Mucosa of descending colon (tissue), 3 donors: ENCODE results near the gene FAM110D. TPM values are rescaled to one million over a fixed set of nuclear protein-coding genes. Genes with fewer than 3 reads are reported as not detected.
A peak's percentile ranks its signal among the peaks of the same experiment; 100 is the strongest.

Experiments
- ATAC-seq: fragments of 200-7000 bp; cut with Tn5 transposase; one replicate; pipeline ENCODE4 v1.9.1; 2020; ENCODE audit warnings: mild to moderate bottlenecking, moderate library complexity
- DNase-seq, 3 donors: peaks; one replicate each; pipeline ENCODE4 v3.0.0-alpha.2; 2020
- H3K36me3 ChIP-seq: fragments of 200-600 bp; one replicate; pipeline ENCODE4 v1.8.0; 2021; ENCODE audit warnings: low read depth, mild to moderate bottlenecking
- H3K4me1 ChIP-seq: fragments of 200-600 bp; one replicate; pipeline ENCODE4 v1.8.0; 2021; ENCODE audit warnings: low read depth, mild to moderate bottlenecking
- H3K4me3 ChIP-seq: fragments of 200-600 bp; one replicate; pipeline ENCODE4 v1.8.0; 2021; ENCODE audit warnings: mild to moderate bottlenecking
- H3K9me3 ChIP-seq: fragments of 200-600 bp; one replicate; pipeline ENCODE4 v1.8.0; 2021; ENCODE audit warnings: mild to moderate bottlenecking
- CTCF ChIP-seq: fragments of 200-600 bp; IDR thresholded peaks from one replicate; pipeline ENCODE4 v1.8.0; 2022; ENCODE audit warnings: antibody characterized with exemption, mild to moderate bottlenecking
- intact Hi-C, 2 donors: fragments of 100-400 bp; cut with DNase I in 1 of 2; cut with micrococcal nuclease in 1 of 2; formaldehyde crosslinking; loops; one replicate each; pipeline versions ENCODE4 v1.11.0 to v1.11.1; 2022; cut with DNase I, micrococcal nuclease
- total RNA-seq, 3 donors: library from RNA; stranded (reverse); fragmentation: NEBNext Ultra II Directional in 2 of 3; extraction: Animal tissue kit (Norgen Biotek cat#: 25700) in 2 of 3; gene quantifications; one replicate each; pipeline versions ENCODE4 v1.2.1 to v1.2.4, GENCODE V29; 2021 to 2023
- donor health status: DM: no; HTN: no; CAD: no; lungs with moderate emphysema.
- donor health status: DM: no; HTN: no; CAD: no.
- donor health status: DM: no; HTN: yes; CAD: no.

The FAM110D gene
- total RNA-seq, 3 donors from 2014 or later = 0.78 to 1.5 (median 1.5) TPM

DNA sequence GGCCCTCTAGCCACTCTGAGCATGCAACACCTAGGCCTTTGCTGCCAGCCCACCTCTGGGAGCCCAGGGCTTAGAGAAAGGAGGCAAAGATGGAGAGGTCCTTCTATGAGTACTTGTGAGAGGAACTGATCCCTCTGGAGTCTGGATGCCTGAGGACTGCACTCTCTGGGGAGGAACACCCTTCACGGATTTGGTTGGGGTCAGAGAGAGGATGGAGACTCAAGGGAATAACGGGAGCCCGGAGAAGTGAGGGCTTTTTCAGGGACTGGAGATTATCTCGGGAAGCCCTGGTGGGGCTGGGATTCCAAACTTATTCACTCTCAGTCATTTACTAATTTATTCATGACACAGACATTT lies 10.3 kb downstream of the FAM110D start:
- no peak for TF ChIP-seq CTCF
- peaks cover 6% of the 10 kb centered on the region for H3K4me1 ChIP-seq
- H3K9me3 ChIP-seq = no peaks in the 10 kb centered on the region
- no peak for ATAC-seq
- DNase-seq = no peak
- H3K36me3 ChIP-seq = no peaks in the 10 kb centered on the region
- H3K4me3 ChIP-seq = no peak overlapping the region
- intact Hi-C loops = loop anchor here in 1 of 2 donors (2.0 kb wide), 1 partner anchor 66 kb away; the partner anchor contains the start of gene CEP85

DNA sequence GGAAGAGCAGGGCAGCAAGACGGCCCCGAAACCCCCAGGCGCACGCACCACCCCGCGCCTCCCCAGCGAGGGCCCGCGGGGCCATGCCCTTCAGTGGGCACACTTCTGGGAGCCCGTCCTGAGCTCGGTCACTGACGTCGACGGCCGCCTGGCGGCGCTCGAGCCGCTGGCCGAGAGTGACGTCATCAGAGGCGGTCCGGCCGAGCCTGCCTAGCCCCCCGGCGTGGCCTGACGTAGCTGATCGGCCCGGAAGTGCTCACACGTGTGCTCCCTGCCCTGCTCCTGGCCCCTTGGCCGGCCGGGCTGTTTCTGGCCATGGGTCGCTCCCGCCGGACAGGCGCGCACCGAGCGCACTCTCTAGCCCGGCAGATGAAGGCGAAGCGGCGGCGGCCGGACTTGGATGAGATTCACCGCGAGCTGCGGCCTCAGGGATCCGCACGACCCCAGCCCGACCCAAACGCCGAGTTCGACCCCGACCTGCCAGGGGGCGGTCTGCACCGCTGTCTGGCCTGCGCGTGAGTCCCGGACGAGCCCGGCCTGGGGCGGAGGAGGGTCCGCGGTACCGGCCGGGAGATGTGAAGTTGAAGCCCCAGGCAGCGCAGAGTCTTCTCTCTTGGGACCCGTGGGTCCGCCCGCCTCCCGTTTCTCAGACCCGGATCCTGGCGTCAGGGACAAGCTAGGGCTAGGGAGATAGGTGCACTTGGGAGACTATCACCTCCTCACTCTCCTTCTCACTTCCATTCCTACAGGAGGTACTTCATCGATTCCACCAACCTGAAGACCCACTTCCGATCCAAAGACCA lies 11.0 kb downstream of the FAM110D start, which contains the start of gene ZNF593:
Gene ZNF593, plus strand, starts transcription at position 240 of the 803 bp plus-strand sequence. Its CDS starts 76 bp downstream, at position 316.
- H3K4me3 ChIP-seq = peak within 1 kb of the TSS; percentile 40
- ATAC-seq (peak; percentile 98), DNase-seq (peak; percentile 95)
- intact Hi-C loops = loop anchor here in 1 of 2 donors (2.0 kb wide), 1 partner anchor 65 kb away; the partner anchor contains the start of gene CEP85
- no peaks in the 10 kb centered on the region for H3K36me3 ChIP-seq
- H3K4me1 ChIP-seq = peaks cover 6% of the 10 kb centered on the region
- no peaks in the 10 kb centered on the region for H3K9me3 ChIP-seq
- TF ChIP-seq CTCF = peak; percentile 90

- TF ChIP-seq CTCF = no peak
- ATAC-seq = peak; percentile 15
- intact Hi-C loops = no loop called here
- Histone ChIP-seq H3K36me3 (no peaks in the 10 kb centered on the region), H3K9me3 (no peaks in the 10 kb centered on the region), H3K4me1 (peaks cover 6% of the 10 kb centered on the region), H3K4me3 (peak overlapping the region; percentile 40)
- no peak for DNase-seq
Measured at GRCh38 chr1:26170472-26170821, 11.6 kb downstream of the FAM110D start.

DNA sequence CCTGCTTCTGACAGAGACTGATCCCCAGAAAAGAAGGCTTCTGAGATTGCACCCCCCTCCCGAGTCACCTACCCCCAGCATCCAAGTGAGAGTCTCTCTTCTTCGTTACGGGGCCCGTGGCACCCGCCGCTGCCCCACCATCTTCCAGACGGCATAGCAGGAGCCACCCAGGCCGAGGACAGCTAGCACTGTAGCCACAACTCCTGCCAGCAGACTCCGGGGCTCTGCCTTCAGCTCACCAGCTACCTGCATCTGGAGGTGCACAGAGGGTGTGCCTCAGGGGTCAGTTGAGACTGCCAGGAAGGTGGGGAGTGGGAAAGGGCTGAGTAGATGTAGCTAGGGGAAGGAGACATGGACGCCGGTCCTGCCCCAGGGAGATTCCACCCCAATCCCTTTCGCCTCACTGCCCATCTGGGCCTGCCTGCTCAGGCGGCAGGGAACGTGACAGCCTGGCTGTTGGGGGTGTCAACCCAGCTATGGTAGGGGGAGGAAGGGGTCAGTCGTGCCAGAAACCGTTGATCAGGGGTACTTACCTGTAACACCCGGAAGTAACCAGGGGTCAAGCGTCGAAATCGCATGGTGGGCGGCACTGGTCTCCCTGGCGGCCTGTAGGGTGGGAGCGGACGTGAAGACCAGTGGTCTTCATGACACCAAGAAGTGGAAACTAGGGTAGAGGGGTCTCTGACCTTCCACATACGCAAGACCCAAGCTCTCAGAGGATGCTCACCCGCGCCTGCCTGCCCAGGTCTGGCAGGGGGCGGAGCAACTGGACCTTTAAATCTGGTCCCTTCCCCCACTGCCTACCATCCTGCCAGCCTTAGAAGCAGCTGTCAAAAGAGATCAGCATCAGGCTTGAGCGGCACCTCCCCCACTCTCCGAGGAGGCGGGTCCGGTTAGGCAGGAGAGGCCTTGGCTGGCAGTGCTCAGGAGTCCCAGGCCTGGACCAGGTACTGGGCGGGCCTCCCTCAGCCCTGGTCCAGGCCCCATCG lies 12.5 kb downstream of the FAM110D start, which contains the start of gene ZNF593OS:
Gene ZNF593OS, minus strand, starts transcription at position 749 of the 989 bp plus-strand sequence. Its CDS starts 171 bp downstream, at position 578.
- Histone ChIP-seq H3K4me1 (peaks cover 6% of the 10 kb centered on the region), H3K4me3 (no peak within 1 kb of the TSS), H3K9me3 (no peaks in the 10 kb centered on the region), H3K36me3 (no peaks in the 10 kb centered on the region)
- DNase-seq = no peak
- no peak for TF ChIP-seq CTCF
- no peak for ATAC-seq
- intact Hi-C loops = no loop called here

GRCh38 chr1:26175346-26175745 lies 16.5 kb downstream of the FAM110D start:
- H3K36me3 ChIP-seq = no peaks in the 10 kb centered on the region
- intact Hi-C loops = no loop called here
- H3K4me1 ChIP-seq = peaks cover 2% of the 10 kb centered on the region
- H3K4me3 ChIP-seq = no peak overlapping the region
- TF ChIP-seq CTCF = no peak
- no peak for ATAC-seq
- no peaks in the 10 kb centered on the region for H3K9me3 ChIP-seq
- DNase-seq = no peak
